PC-3 (cell line): Measurements from ENCODE around the gene ELK3. TPM values are rescaled to one million over a fixed set of nuclear protein-coding genes. Genes with fewer than 3 reads are reported as not detected.

Experiments used
- ATAC-seq: fragments of 200-7000 bp; cut with Tn5 transposase; 2 replicates; pipeline ENCODE4 v1.9.1; 2020; ENCODE audit warnings: mild to moderate bottlenecking, moderate library complexity
- BruUV-seq: library from RNA; stranded (reverse); fragments of 400-500 nt; replicated peaks from 2 replicates; lab custom pipeline; 2021; lab: Mats Ljungman, UMichigan
- CTCF ChIA-PET: fragments of 300-600 bp; sonication (Branson Sonifier 250); formaldehyde crosslinking; loops from one replicate; lab custom pipeline; 2022; ENCODE audit warnings: antibody characterized with exemption; lab: Charles Lee
- POLR2A ChIA-PET: fragments of 300-600 bp; sonication (Branson Sonifier 250); formaldehyde crosslinking; loops from one replicate; lab custom pipeline; 2022; ENCODE audit warnings: antibody characterized with exemption; ENCODE audit not compliant: unreplicated experiment; lab: Charles Lee
- DNase-seq: peaks from one replicate; pipeline ENCODE4 v3.0.0-alpha.2; 2015
- H2AFZ ChIP-seq: fragments of 300-600 bp; sonication (generic); 2 replicates; pipeline ENCODE4 v1.6.0; 2016; ENCODE audit warnings: antibody characterized with exemption, low read length
- H3F3A ChIP-seq: fragments of 300-600 bp; sonication (generic); one replicate; pipeline ENCODE4 v1.6.0; 2017; ENCODE audit warnings: antibody characterized with exemption, low read length, control low read depth, mild to moderate bottlenecking; ENCODE audit not compliant: unreplicated experiment
- H3K27ac ChIP-seq: fragments of 300-600 bp; sonication (generic); 2 replicates; pipeline ENCODE4 v1.5.1; 2016; ENCODE audit warnings: mild to moderate bottlenecking, low read length
- H3K27me3 ChIP-seq: fragments of 300-600 bp; sonication (generic); 2 replicates; pipeline ENCODE4 v1.6.1; 2016; ENCODE audit warnings: low read length, mixed read lengths
- H3K36me3 ChIP-seq: fragments of 300-600 bp; sonication (generic); 2 replicates; pipeline ENCODE4 v1.6.1; 2016; ENCODE audit warnings: low read depth, mixed run types, low read length, mixed read lengths
- H3K4me1 ChIP-seq: fragments of 300-600 bp; sonication (generic); 2 replicates; pipeline ENCODE4 v1.5.1; 2016; ENCODE audit warnings: low read length; ENCODE audit not compliant: insufficient read depth
- H3K4me2 ChIP-seq: fragments of 300-600 bp; sonication (generic); 2 replicates; pipeline ENCODE4 v1.6.0; 2016; ENCODE audit warnings: low read length
- H3K4me3 ChIP-seq: fragments of 300-600 bp; sonication (generic); 2 replicates; pipeline ENCODE4 v1.5.1; 2016; ENCODE audit warnings: mild to moderate bottlenecking, low read length, mixed read lengths
- H3K79me2 ChIP-seq: fragments of 300-600 bp; sonication (generic); 2 replicates; pipeline ENCODE4 v1.6.1; 2017; ENCODE audit warnings: low read length, mixed read lengths
- H3K9ac ChIP-seq: fragments of 300-600 bp; sonication (generic); 2 replicates; pipeline ENCODE4 v1.6.0; 2016; ENCODE audit warnings: mild to moderate bottlenecking, low read length
- H3K9me2 ChIP-seq: fragments of 300-600 bp; sonication (generic); replicated peaks from 2 replicates; pipeline ENCODE4 v1.6.1; 2016; ENCODE audit warnings: mixed run types, low read length, mixed read lengths
- H3K9me3 ChIP-seq: fragments of 300-600 bp; sonication (generic); 2 replicates; pipeline ENCODE4 v1.6.1; 2016; ENCODE audit warnings: low read length, mixed read lengths
- H4K20me1 ChIP-seq: fragments of 300-600 bp; sonication (generic); 2 replicates; pipeline ENCODE4 v1.6.1; 2016; ENCODE audit warnings: low read length, mixed read lengths
- EZH2 ChIP-seq: fragments of 300-600 bp; sonication (generic); IDR thresholded peaks from one replicate; pipeline ENCODE4 v1.6.1; 2017; ENCODE audit warnings: antibody characterized with exemption, mild to moderate bottlenecking, low read length; ENCODE audit not compliant: unreplicated experiment
- EZH2phosphoT487 ChIP-seq: fragments of 300-600 bp; sonication (generic); IDR thresholded peaks from 2 replicates; pipeline ENCODE4 v1.6.1; 2018; ENCODE audit warnings: mild to moderate bottlenecking, antibody characterized with exemption, low read length, borderline replicate concordance
- intact Hi-C: fragments of 100-400 bp; cut with micrococcal nuclease; formaldehyde crosslinking; loops from 2 replicates; pipeline ENCODE4 v1.9.0; 2023
- total RNA-seq: library from RNA; depleted of rRNA; stranded (reverse); fragments of >200 nt; gene quantifications from 2 replicates; pipeline ENCODE4 v1.2.3, GENCODE V29; 2014
- TF ChIP-seq, protein P1 (sequence below): fragments of 300-600 bp; sonication (generic); conservative IDR thresholded peaks from 2 replicates; pipeline ENCODE4 v1.5.1; 2017; ENCODE audit warnings: antibody characterized with exemption, low read depth, mild to moderate bottlenecking, low read length

The ELK3 gene
- total RNA-seq, 1 experiment from 2014 or later = 16.2 TPM

DNA sequence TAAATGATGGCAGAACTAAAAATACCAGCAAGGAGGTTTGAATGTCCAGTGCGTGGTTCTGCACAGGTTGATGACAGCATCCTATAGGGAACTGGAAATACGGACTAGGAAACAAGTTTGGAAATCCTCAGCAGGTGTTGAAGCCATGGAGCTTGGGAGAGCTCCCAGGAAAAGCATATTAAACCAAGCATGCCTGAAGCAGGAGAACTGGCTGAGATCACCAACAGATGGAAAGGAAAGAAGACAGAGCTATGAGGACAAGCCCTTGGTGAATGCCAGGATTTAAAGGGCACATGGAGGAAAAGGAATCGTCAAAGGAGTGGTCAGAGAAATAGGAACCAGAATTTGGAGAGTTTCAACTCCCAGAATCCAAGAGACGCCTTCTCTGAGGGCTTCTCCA lies 21.2 kb upstream of the ELK3 start:
- H3K9ac ChIP-seq = no peak overlapping the region
- H3K27ac ChIP-seq = no peak overlapping the region
- no peaks in the 10 kb centered on the region for H3F3A ChIP-seq
- H3K4me2 ChIP-seq = no peak overlapping the region
- no peaks in the 10 kb centered on the region for H3K9me3 ChIP-seq
- no peaks in the 10 kb centered on the region for H4K20me1 ChIP-seq
- H3K4me1 ChIP-seq = peaks cover 10% of the 10 kb centered on the region; the same call in 1 of the 2 replicates
- intact Hi-C loops = no loop called here
- ChIA-PET POLR2A (no interaction called here), CTCF (no interaction called here)
- H3K9me2 ChIP-seq = no peaks in the 10 kb centered on the region
- no peak for ATAC-seq
- H3K79me2 ChIP-seq = no peaks in the 10 kb centered on the region
- no peak for DNase-seq
- H3K4me3 ChIP-seq = no peak overlapping the region
- BruUV-seq = no TSS peak
- H3K27me3 ChIP-seq = no peaks in the 10 kb centered on the region
- TF ChIP-seq EZH2phosphoT487 = no peak
- no peak for TF ChIP-seq EZH2
- TF ChIP-seq, protein P1, sequence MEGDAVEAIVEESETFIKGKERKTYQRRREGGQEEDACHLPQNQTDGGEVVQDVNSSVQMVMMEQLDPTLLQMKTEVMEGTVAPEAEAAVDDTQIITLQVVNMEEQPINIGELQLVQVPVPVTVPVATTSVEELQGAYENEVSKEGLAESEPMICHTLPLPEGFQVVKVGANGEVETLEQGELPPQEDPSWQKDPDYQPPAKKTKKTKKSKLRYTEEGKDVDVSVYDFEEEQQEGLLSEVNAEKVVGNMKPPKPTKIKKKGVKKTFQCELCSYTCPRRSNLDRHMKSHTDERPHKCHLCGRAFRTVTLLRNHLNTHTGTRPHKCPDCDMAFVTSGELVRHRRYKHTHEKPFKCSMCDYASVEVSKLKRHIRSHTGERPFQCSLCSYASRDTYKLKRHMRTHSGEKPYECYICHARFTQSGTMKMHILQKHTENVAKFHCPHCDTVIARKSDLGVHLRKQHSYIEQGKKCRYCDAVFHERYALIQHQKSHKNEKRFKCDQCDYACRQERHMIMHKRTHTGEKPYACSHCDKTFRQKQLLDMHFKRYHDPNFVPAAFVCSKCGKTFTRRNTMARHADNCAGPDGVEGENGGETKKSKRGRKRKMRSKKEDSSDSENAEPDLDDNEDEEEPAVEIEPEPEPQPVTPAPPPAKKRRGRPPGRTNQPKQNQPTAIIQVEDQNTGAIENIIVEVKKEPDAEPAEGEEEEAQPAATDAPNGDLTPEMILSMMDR = no peak
- no peak overlapping the region for H2AFZ ChIP-seq
- no peaks in the 10 kb centered on the region for H3K36me3 ChIP-seq

DNA sequence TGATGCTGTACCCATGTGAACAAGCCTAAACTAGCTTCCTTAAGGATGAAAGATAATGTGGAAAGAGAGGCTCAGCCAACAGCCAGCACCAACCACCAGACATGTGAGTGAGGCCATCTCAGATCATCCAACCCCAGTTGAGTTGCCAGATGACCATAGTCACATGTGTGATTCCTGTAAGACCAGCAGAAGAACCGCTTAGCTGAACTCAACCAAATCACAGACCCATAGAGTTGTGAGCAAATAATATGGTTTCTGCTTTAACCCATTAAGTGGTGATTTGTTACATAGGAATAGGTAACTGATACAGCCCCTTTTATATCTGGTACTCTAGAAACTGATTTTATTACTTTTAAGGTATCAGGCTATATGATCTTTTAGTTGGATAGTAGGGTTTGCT lies 17.6 kb upstream of the ELK3 start:
- H3K9me3 ChIP-seq = no peaks in the 10 kb centered on the region
- no peak overlapping the region for H2AFZ ChIP-seq
- H3K27ac ChIP-seq = peak overlapping the region; percentile 62
- H3K79me2 ChIP-seq = no peaks in the 10 kb centered on the region
- H3F3A ChIP-seq = no peaks in the 10 kb centered on the region
- no peak overlapping the region for H3K4me2 ChIP-seq
- DNase-seq (no peak), ATAC-seq (no peak)
- no TSS peak for BruUV-seq
- intact Hi-C loops = no loop called here
- ChIA-PET POLR2A (no interaction called here), CTCF (no interaction called here)
- no peaks in the 10 kb centered on the region for H3K9me2 ChIP-seq
- H4K20me1 ChIP-seq = no peaks in the 10 kb centered on the region
- TF ChIP-seq EZH2 = no peak
- no peaks in the 10 kb centered on the region for H3K27me3 ChIP-seq
- H3K4me1 ChIP-seq = peaks cover 10% of the 10 kb centered on the region; the same call in 1 of the 2 replicates
- no peak overlapping the region for H3K4me3 ChIP-seq
- H3K9ac ChIP-seq = no peak overlapping the region
- H3K36me3 ChIP-seq = no peaks in the 10 kb centered on the region

DNA sequence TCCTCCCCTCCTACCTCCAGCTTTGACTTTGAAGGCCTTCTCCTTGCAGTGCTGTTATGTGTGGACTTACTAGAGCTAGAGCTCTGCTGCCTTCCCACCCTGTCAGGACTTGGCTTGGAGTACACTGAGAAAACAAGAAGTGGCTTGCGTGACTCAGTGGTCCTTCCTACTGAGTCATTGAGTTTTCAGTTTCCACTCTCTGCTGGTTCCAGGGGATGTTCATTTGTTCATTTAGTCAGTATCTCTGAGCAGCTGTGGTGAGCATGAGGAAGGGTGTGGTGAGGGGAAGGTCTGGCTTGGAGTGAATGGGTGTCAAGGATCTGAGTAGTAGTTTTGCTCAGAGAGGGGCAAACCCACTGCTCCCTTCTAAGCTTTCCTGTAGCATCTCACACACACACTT lies 17.2 kb upstream of the ELK3 start:
- intact Hi-C loops = no loop called here
- Histone ChIP-seq H3K9me2 (no peaks in the 10 kb centered on the region), H4K20me1 (no peaks in the 10 kb centered on the region), H3K27ac (peak overlapping the region; percentile 62), H3K9ac (no peak overlapping the region), H3K9me3 (no peaks in the 10 kb centered on the region), H3K4me2 (no peak overlapping the region), H3K79me2 (no peaks in the 10 kb centered on the region), H2AFZ (no peak overlapping the region), H3K27me3 (no peaks in the 10 kb centered on the region), H3K36me3 (no peaks in the 10 kb centered on the region), H3F3A (no peaks in the 10 kb centered on the region), H3K4me3 (no peak overlapping the region), H3K4me1 (peaks cover 10% of the 10 kb centered on the region; the same call in 1 of the 2 replicates)
- no TSS peak for BruUV-seq
- CTCF ChIA-PET = no interaction called here
- peak; percentile 82 for DNase-seq
- TF ChIP-seq, protein P1 = no peak
- TF ChIP-seq EZH2phosphoT487 = no peak
- TF ChIP-seq EZH2 = no peak
- POLR2A ChIA-PET = no interaction called here
- peak; percentile 91 for ATAC-seq
